22Rv1 (cell line): Measurements from ENCODE around the gene CHRNA4.

ENCODE experiments used
- CTCF ChIP-seq: fragments of 450-650 bp; IDR thresholded peaks from 2 replicates; pipeline ENCODE4 v1.5.1; 2017; ENCODE audit warnings: mild to moderate bottlenecking
- ZFX ChIP-seq: fragments of 450-650 bp; IDR thresholded peaks from 2 replicates; pipeline ENCODE4 v1.6.1; 2017; ENCODE audit warnings: antibody characterized with exemption, borderline replicate concordance

GRCh38 chr20:63320041-63320511 lies 41.1 kb downstream of the CHRNA4 start:
- no peak for TF ChIP-seq CTCF
- no peak for TF ChIP-seq ZFX
